ENCODE data around the gene NCAM2.

DNA sequence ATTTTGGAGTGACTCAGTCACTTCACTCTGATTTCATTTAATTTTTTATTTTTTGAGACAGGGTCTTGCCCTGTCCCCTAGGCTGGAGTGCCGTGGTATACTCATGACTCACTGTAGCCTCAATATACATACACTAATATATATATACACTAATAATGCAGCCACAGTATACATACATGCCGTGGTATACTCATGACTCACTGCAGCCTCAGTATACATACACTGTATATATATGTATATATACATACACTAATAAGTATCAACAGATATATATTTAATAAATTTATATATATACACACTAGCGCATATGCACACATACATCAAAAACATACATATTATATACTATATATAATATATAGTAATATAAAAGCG, 149.2 kb downstream of the NCAM2 start:
- TF ChIP-seq, protein P1, sequence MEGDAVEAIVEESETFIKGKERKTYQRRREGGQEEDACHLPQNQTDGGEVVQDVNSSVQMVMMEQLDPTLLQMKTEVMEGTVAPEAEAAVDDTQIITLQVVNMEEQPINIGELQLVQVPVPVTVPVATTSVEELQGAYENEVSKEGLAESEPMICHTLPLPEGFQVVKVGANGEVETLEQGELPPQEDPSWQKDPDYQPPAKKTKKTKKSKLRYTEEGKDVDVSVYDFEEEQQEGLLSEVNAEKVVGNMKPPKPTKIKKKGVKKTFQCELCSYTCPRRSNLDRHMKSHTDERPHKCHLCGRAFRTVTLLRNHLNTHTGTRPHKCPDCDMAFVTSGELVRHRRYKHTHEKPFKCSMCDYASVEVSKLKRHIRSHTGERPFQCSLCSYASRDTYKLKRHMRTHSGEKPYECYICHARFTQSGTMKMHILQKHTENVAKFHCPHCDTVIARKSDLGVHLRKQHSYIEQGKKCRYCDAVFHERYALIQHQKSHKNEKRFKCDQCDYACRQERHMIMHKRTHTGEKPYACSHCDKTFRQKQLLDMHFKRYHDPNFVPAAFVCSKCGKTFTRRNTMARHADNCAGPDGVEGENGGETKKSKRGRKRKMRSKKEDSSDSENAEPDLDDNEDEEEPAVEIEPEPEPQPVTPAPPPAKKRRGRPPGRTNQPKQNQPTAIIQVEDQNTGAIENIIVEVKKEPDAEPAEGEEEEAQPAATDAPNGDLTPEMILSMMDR (IDR thresholded peaks at IDR 0.05; ENCODE audit: low read length): no peak
- no peak for TF ChIP-seq EZH2 (IDR thresholded peaks at IDR 0.05; ENCODE audit: borderline replicate concordance, low read length)

Measured in OCI-LY1 (cell line).